Keratinocyte (primary cell): ENCODE results near the gene LRIT2. TPM values are rescaled to one million over a fixed set of nuclear protein-coding genes. Genes with fewer than 3 reads are reported as not detected.

Source experiments
- DNase-seq: peaks from one replicate; pipeline ENCODE4 v3.0.0-alpha.2; 2011; ENCODE audit warnings: low read depth, missing footprints, low spot score
- FAIRE-seq: peaks from 2 replicates; lab custom pipeline; 2011; peaks lifted over from hg19 to GRCh38; lab: Jason Lieb, UNC
- H2AFZ ChIP-seq: 2 replicates; pipeline ENCODE4 v1.6.0; 2012; ENCODE audit warnings: low read length, control low read depth, inconsistent platforms; ENCODE audit not compliant: control insufficient read depth
- H3K27ac ChIP-seq: 2 replicates; pipeline ENCODE4 v1.5.1; 2011; ENCODE audit warnings: low read length; ENCODE audit not compliant: control insufficient read depth, insufficient read depth
- H3K27me3 ChIP-seq: 3 replicates; pipeline ENCODE4 v1.6.0; 2011; ENCODE audit warnings: low read length; ENCODE audit not compliant: control insufficient read depth, insufficient read depth; ENCODE audit errors: extremely low read depth
- H3K36me3 ChIP-seq, 2 experiments: 2 replicates in 1 of 2; 3 replicates in 1 of 2; pipeline ENCODE4 v1.5.1; 2011; ENCODE audit warnings: low read length in 2 of 2, mild to moderate bottlenecking in 1 of 2; ENCODE audit not compliant: control insufficient read depth in 2 of 2, insufficient read depth in 2 of 2; ENCODE audit errors: extremely low read depth in 1 of 2
- H3K4me1 ChIP-seq: 3 replicates; pipeline ENCODE4 v1.5.1; 2011; ENCODE audit warnings: low read length; ENCODE audit not compliant: control insufficient read depth, insufficient read depth; ENCODE audit errors: extremely low read depth
- H3K4me2 ChIP-seq: 3 replicates; pipeline ENCODE4 v1.6.0; 2011; ENCODE audit warnings: low read depth, low read length; ENCODE audit not compliant: control insufficient read depth, insufficient read depth; ENCODE audit errors: extremely low read depth
- H3K4me3 ChIP-seq, 3 experiments: fragments of 200-600 bp in 1 of 3; sonication (generic) in 1 of 3; 2 replicates in 2 of 3; 3 replicates in 1 of 3; pipeline ENCODE4 v1.5.1; 2011 to 2016; ENCODE audit warnings: low read length in 3 of 3, mild to moderate bottlenecking in 3 of 3, control low read depth in 2 of 3, inconsistent platforms in 1 of 3, low read depth in 1 of 3, mixed read lengths in 1 of 3, mixed run types in 1 of 3, moderate library complexity in 1 of 3; ENCODE audit not compliant: control insufficient read depth in 2 of 3, insufficient read depth in 2 of 3; ENCODE audit errors: extremely low read depth in 1 of 3
- H3K79me2 ChIP-seq: 2 replicates; pipeline ENCODE4 v1.6.0; 2012; ENCODE audit warnings: low read length; ENCODE audit not compliant: control insufficient read depth, insufficient read depth
- H3K9ac ChIP-seq: 3 replicates; pipeline ENCODE4 v1.6.0; 2011; ENCODE audit warnings: low read length; ENCODE audit not compliant: control insufficient read depth, insufficient read depth; ENCODE audit errors: extremely low read depth
- H3K9me1 ChIP-seq: 3 replicates; pipeline ENCODE4 v1.6.0; 2011; ENCODE audit warnings: low read length; ENCODE audit not compliant: control insufficient read depth, insufficient read depth; ENCODE audit errors: extremely low read depth
- H3K9me3 ChIP-seq: 2 replicates; pipeline ENCODE4 v1.5.1; 2012; ENCODE audit warnings: low read depth, low read length; ENCODE audit not compliant: control insufficient read depth
- H4K20me1 ChIP-seq: 3 replicates; pipeline ENCODE4 v1.6.0; 2011; ENCODE audit warnings: low read length; ENCODE audit not compliant: control insufficient read depth, insufficient read depth; ENCODE audit errors: extremely low read depth
- CTCF ChIP-seq, 3 experiments: IDR thresholded peaks in 1 of 3; conservative IDR thresholded peaks in 1 of 3; optimal IDR thresholded peaks in 1 of 3; 2 replicates in 2 of 3; 3 replicates in 1 of 3; pipeline versions ENCODE3 to v1.5.1; 2011; ENCODE audit warnings: low read length in 3 of 3, mild to moderate bottlenecking in 3 of 3, moderate library complexity in 2 of 3, control low read depth in 1 of 3, inconsistent platforms in 1 of 3; ENCODE audit not compliant: insufficient read depth in 2 of 3; ENCODE audit errors: extremely low read depth in 1 of 3
- EZH2 ChIP-seq: IDR thresholded peaks from one replicate; pipeline ENCODE4 v1.6.1; 2012; ENCODE audit warnings: inconsistent platforms, mild to moderate bottlenecking, low read length, moderate library complexity
- dilution Hi-C: fragments of 300-500 bp; cut with MboI; formaldehyde crosslinking; loops from one replicate; pipeline ENCODE4 v1.7.0; 2020; ENCODE audit warnings: low sequenced_read_pairs; ENCODE audit not compliant: extremely low pct_ligation_motif_present
- polyA plus RNA-seq, 5 experiments: library from polyadenylated mRNA; depleted of rRNA in 3 of 5; stranded (reverse) in 3 of 5; stranded (forward) in 1 of 5; unstranded in 1 of 5; fragments of >200 nt; gene quantifications; 1 replicate in 1 of 5; 2 replicates in 3 of 5; 3 replicates in 1 of 5; pipeline versions ENCODE4 v1.2.1 to v1.2.3, GENCODE V29; 2011 to 2012; ENCODE audit warnings: missing spikeins in 2 of 5, low read depth in 1 of 5, low replicate concordance in 1 of 5

LRIT2 gene
- polyA plus RNA-seq, 1 donor (not counting 4 experiments of a cell fraction or from before 2014, with no cell fraction given) = not detected

GRCh38 chr10:84267503-84268126, 42.3 kb upstream of the LRIT2 start:
- no peak overlapping the region for H3K4me3 ChIP-seq
- H2AFZ ChIP-seq = no peak overlapping the region
- no peaks in the 10 kb centered on the region for H3K27me3 ChIP-seq
- H3K79me2 ChIP-seq = no peaks in the 10 kb centered on the region
- peak; percentile 51 for FAIRE-seq
- H3K9ac ChIP-seq = no peak overlapping the region
- no peaks in the 10 kb centered on the region for H3K9me1 ChIP-seq
- peaks cover 7% of the 10 kb centered on the region for H3K4me1 ChIP-seq
- H3K4me2 ChIP-seq = no peak overlapping the region
- no peak overlapping the region for H3K27ac ChIP-seq
- no peaks in the 10 kb centered on the region for H3K9me3 ChIP-seq
- dilution Hi-C loops = no loop called here
- H3K36me3 ChIP-seq = no peaks in the 10 kb centered on the region
- TF ChIP-seq EZH2 (no peak), CTCF (optimal IDR thresholded peaks at IDR 0.05 in 1 of 3, IDR thresholded peaks at IDR 0.05 in 1 of 3, conservative IDR thresholded peaks at IDR 0.05 in 1 of 3; ENCODE audit: extremely low read depth in 1 of 3, insufficient read depth in 2 of 3, low read length in 3 of 3) (peak; percentile 82 to 88 (median 84))
- no peaks in the 10 kb centered on the region for H4K20me1 ChIP-seq
- DNase-seq = no peak

DNA sequence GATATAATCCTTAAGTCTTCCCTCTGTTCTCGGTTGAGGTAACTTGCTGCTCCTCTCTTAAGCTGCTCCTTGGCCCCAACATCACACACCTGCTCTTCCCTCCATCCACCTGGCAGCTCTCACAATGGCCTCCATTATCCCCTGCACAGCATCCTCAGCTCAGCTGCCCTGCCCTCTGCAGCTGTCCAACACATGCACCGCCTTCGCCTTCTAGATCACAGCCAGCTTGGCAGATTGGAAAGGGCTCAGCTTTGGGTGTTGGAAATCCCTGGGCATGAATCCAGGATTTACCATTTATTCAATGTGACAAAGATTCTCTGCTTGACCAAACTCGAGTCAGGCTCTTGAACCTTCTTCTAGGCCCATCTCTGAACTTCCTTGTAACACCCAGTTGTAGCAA, 40.1 kb upstream of the LRIT2 start:
- no peak for FAIRE-seq
- Histone ChIP-seq H3K9me1 (no peaks in the 10 kb centered on the region), H3K9ac (no peak overlapping the region), H3K27me3 (no peaks in the 10 kb centered on the region), H4K20me1 (no peaks in the 10 kb centered on the region), H3K4me1 (peaks cover 7% of the 10 kb centered on the region), H3K9me3 (no peaks in the 10 kb centered on the region), H3K27ac (no peak overlapping the region), H3K79me2 (no peaks in the 10 kb centered on the region), H2AFZ (no peak overlapping the region), H3K36me3 (no peaks in the 10 kb centered on the region), H3K4me2 (no peak overlapping the region), H3K4me3 (no peak overlapping the region)
- DNase-seq = no peak
- TF ChIP-seq CTCF (optimal IDR thresholded peaks at IDR 0.05 in 1 of 3, IDR thresholded peaks at IDR 0.05 in 1 of 3, conservative IDR thresholded peaks at IDR 0.05 in 1 of 3; ENCODE audit: extremely low read depth in 1 of 3, insufficient read depth in 2 of 3, low read length in 3 of 3) (no peak), EZH2 (no peak)
- dilution Hi-C loops = no loop called here
